ENCODE results near the gene DBI. TPM values are rescaled to one million over a fixed set of nuclear protein-coding genes. Genes with fewer than 3 reads are reported as not detected.

The DBI gene
- total and polyA plus RNA-seq, 8 donors: 20.6 to 200 (median 36.3) TPM

DNA sequence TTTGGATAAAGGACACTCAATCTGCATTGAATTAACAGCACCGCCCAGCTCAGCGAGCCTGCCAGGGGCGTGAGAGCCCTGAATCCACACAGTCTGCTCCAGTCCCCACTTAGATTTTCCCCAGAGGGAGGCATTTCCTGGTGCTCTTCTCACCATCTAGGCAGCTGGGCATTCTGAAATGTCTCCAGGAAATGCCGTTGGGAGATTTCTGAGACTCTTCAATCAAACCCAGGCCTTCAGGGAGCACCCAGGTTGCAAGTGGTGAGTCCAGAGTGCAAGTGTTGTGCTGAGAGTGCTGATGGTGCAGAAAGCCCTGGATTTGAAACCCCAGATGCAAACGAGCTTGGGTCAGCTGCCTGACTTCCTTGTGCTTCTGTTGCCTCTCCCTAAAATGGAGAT lies 41.4 kb downstream of the DBI start:
- no peak for FAIRE-seq
- H3K4me3 ChIP-seq: no peak overlapping the region
- no peaks in the 10 kb centered on the region for H3K9me3 ChIP-seq
- H3K27me3 ChIP-seq: no peaks in the 10 kb centered on the region
- no peaks in the 10 kb centered on the region for H3K36me3 ChIP-seq
- no peak overlapping the region for H3K27ac ChIP-seq
- peak; percentile 23 to 66 (median 64) for ATAC-seq
- intact Hi-C loops (cut with DNase I): loop anchor here in 2 of 3 donors (5.0 to 10.0 kb wide), 2 partner anchors 64 to 257 kb away; no protein-coding TSS in a partner anchor
- peaks cover 0 to under 1% (median 0%) of the 10 kb centered on the region in 3 donors for H3K4me1 ChIP-seq
- WGBS, 2 donors: 60 to 67% methylated on average over 5 of the region's 5 CpGs
- DNase-seq: no peak
- TF ChIP-seq, protein P1, sequence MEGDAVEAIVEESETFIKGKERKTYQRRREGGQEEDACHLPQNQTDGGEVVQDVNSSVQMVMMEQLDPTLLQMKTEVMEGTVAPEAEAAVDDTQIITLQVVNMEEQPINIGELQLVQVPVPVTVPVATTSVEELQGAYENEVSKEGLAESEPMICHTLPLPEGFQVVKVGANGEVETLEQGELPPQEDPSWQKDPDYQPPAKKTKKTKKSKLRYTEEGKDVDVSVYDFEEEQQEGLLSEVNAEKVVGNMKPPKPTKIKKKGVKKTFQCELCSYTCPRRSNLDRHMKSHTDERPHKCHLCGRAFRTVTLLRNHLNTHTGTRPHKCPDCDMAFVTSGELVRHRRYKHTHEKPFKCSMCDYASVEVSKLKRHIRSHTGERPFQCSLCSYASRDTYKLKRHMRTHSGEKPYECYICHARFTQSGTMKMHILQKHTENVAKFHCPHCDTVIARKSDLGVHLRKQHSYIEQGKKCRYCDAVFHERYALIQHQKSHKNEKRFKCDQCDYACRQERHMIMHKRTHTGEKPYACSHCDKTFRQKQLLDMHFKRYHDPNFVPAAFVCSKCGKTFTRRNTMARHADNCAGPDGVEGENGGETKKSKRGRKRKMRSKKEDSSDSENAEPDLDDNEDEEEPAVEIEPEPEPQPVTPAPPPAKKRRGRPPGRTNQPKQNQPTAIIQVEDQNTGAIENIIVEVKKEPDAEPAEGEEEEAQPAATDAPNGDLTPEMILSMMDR (IDR thresholded peaks at IDR 0.05): no peak

- intact Hi-C loops (cut with DNase I): loop anchor here in 2 of 3 donors (5.0 to 10.0 kb wide), 2 partner anchors 63 to 255 kb away; no protein-coding TSS in a partner anchor
- ATAC-seq: no peak
- WGBS, 2 donors: 38 to 48% methylated on average over 4 of the region's 4 CpGs
These were observed 42.7 kb downstream of the DBI start for GRCh38 chr2:119409506-119409905.

GRCh38 chr2:119414894-119415293 lies 48.1 kb downstream of the DBI start:
- Histone ChIP-seq H3K9me3 (no peaks in the 10 kb centered on the region), H3K27me3 (no peaks in the 10 kb centered on the region), H3K27ac (no peak overlapping the region), H3K36me3 (no peaks in the 10 kb centered on the region), H3K4me1 (peaks cover 0 to 6% (median 0%) of the 10 kb centered on the region in 3 donors), H3K4me3 (no peak overlapping the region)
- FAIRE-seq: no peak
- TF ChIP-seq, protein P1 (IDR thresholded peaks at IDR 0.05): no peak
- WGBS, 2 donors: 92 to 93% methylated on average over 3 of the region's 3 CpGs
- DNase-seq: no peak
- intact Hi-C loops (cut with DNase I): no loop called here
- no peak for ATAC-seq

More at GRCh38 chr2:119409506-119409905, 42.7 kb downstream of the DBI start:
- no peaks in the 10 kb centered on the region for H3K36me3 ChIP-seq
- FAIRE-seq: no peak
- no peaks in the 10 kb centered on the region for H3K27me3 ChIP-seq
- TF ChIP-seq, protein P1 (IDR thresholded peaks at IDR 0.05): no peak
- no peak overlapping the region for H3K27ac ChIP-seq
- no peak for DNase-seq
- no peaks in the 10 kb centered on the region for H3K4me1 ChIP-seq
- no peak overlapping the region for H3K4me3 ChIP-seq
- H3K9me3 ChIP-seq: no peaks in the 10 kb centered on the region

DNA sequence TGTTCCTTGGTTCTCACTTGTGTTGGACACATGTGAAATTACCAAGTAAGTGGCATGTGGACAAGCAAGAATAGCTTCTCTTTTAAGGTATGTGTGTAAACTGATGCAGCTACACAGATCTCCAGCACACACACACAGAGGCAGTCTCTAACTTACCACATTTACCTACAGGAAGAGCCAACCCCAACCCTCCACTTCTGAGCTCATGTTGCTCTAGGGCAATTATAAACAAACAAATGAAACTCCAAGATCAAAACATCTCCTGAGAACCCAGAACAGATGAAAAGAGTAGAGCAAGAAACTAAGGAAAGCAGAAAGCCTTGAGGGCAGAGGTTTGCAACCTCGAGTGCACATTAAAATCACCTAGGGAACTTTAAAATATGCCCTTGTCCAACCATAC lies 48.9 kb downstream of the DBI start:
- Histone ChIP-seq H3K4me3 (no peak overlapping the region), H3K27ac (no peak overlapping the region), H3K9me3 (no peaks in the 10 kb centered on the region), H3K27me3 (no peaks in the 10 kb centered on the region), H3K36me3 (no peaks in the 10 kb centered on the region), H3K4me1 (peaks cover 0 to 13% (median 3%) of the 10 kb centered on the region in 3 donors)
- intact Hi-C loops (cut with DNase I): no loop called here
- FAIRE-seq: no peak
- no peak for DNase-seq
- TF ChIP-seq, protein P1 (IDR thresholded peaks at IDR 0.05): no peak
- no peak for ATAC-seq
- 93 to 100% methylated on average over 1 of the region's 1 CpG for WGBS, 2 donors

DNA sequence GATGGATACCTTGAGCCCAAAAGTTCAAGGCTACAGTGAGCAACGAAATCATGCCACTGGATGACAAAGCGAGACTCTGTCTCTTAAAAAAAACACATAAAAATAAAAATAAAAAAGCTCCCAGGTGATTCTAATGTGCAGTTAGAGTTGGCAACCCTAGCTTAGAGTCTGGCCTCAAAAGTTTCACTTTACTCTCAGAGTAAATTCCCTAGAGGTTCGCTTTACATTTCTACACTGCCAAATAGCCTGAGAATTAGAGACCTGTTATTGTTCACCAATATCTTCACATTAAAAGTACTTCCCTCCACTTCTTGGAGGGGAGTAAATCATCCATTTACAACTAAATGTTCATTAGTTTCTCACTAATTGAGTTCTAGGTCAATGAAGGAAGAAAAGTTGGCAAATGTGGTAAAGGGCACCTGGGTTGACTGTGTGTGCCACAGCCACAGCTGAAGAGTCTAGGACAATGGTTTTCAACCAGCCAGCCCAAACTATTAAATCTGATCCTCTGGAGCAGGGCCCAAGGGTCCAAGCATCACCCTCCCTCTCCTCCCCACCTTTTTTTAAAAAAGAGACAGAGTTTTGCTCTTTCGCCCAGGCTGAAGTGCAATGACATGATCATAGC lies 49.6 kb downstream of the DBI start:
- no peaks in the 10 kb centered on the region for H3K27me3 ChIP-seq
- intact Hi-C loops (cut with DNase I): no loop called here
- no peak overlapping the region for H3K27ac ChIP-seq
- ATAC-seq: no peak
- 83 to 91% methylated on average over 4 of the region's 4 CpGs for WGBS, 2 donors
- TF ChIP-seq, protein P1 (IDR thresholded peaks at IDR 0.05): no peak
- no peak for DNase-seq
- FAIRE-seq: no peak
- no peak overlapping the region for H3K4me3 ChIP-seq
- peaks cover 4 to 16% (median 6%) of the 10 kb centered on the region in 3 donors for H3K4me1 ChIP-seq
- H3K9me3 ChIP-seq: no peaks in the 10 kb centered on the region
- no peaks in the 10 kb centered on the region for H3K36me3 ChIP-seq
